GM21360 (cell line): ENCODE results near the gene MID1.

Experiments
- ATAC-seq: cut with Tn5 transposase; IDR thresholded peaks from one replicate; pipeline ENCODE4 v1.9.1; 2021; ENCODE audit warnings: mild to moderate bottlenecking, moderate library complexity; ENCODE audit not compliant: unreplicated experiment

The MID1 gene

GRCh38 chrX:10505726-10506125 lies 114.7 kb downstream of the MID1 start:
- ATAC-seq, result no peak

- ATAC-seq, result no peak
Observed at GRCh38 chrX:10502961-10503360, 117.4 kb downstream of the MID1 start.

- ATAC-seq, result no peak
Observed at GRCh38 chrX:10501611-10502010, 118.8 kb downstream of the MID1 start.

GRCh38 chrX:10496345-10496965 lies 123.9 kb downstream of the MID1 start:
- no peak for ATAC-seq

- no peak for ATAC-seq
Observed at GRCh38 chrX:10495677-10496076, 124.7 kb downstream of the MID1 start.

GRCh38 chrX:10492250-10492649 lies 128.1 kb downstream of the MID1 start:
- ATAC-seq, result no peak

- ATAC-seq, result no peak
Observed at GRCh38 chrX:10486373-10486772, 134.0 kb downstream of the MID1 start.

GRCh38 chrX:10485326-10485725 lies 135.1 kb downstream of the MID1 start:
- ATAC-seq, result no peak

- no peak for ATAC-seq
Observed at GRCh38 chrX:10484683-10485247, 135.6 kb downstream of the MID1 start.

GRCh38 chrX:10483191-10483831 lies 137.1 kb downstream of the MID1 start:
- no peak for ATAC-seq

- ATAC-seq, result no peak
Observed at GRCh38 chrX:10482708-10483107, 137.7 kb downstream of the MID1 start.

- ATAC-seq, result peak; percentile 95
Observed at GRCh38 chrX:10482261-10482660, 138.1 kb downstream of the MID1 start.

- no peak for ATAC-seq
Observed at GRCh38 chrX:10480861-10481260, 139.5 kb downstream of the MID1 start.

- no peak for ATAC-seq
Observed at GRCh38 chrX:10479508-10479907, 140.9 kb downstream of the MID1 start.

- no peak for ATAC-seq
Observed at GRCh38 chrX:10477525-10477924, 142.9 kb downstream of the MID1 start.

- no peak for ATAC-seq
Observed at GRCh38 chrX:10474913-10475568, 145.3 kb downstream of the MID1 start.

GRCh38 chrX:10474510-10474909 lies 145.9 kb downstream of the MID1 start:
- no peak for ATAC-seq

GRCh38 chrX:10471418-10471817 lies 149.0 kb downstream of the MID1 start:
- ATAC-seq, result no peak

GRCh38 chrX:10470009-10470408 lies 150.4 kb downstream of the MID1 start:
- no peak for ATAC-seq

- ATAC-seq, result no peak
Observed at GRCh38 chrX:10467793-10468192, 152.6 kb downstream of the MID1 start.

- ATAC-seq, result no peak
Observed at GRCh38 chrX:10465254-10465653, 155.1 kb downstream of the MID1 start.

- ATAC-seq, result no peak
Observed at GRCh38 chrX:10457092-10457491, 163.3 kb downstream of the MID1 start.
